ENCODE measurements around the gene OGFRL1.

Gene OGFRL1

GRCh38 chr6:71287038-71287437, 1.6 kb upstream of the OGFRL1 start:
- no peak for DNase-seq (ENCODE audit: low read depth)

DNA sequence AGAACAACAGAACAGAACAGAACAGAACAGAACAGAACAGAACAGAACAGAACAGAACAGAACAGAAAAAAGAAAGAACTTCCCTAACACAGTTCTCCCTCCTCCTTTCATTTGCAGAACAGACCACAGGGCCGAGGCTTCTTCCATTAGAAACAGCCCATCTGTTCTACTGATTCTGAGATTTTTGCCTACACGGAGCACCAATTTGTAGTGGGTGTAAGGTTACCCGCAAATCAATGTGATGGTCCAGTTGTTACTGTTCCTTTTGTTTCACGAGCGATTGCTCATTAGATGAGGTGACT, 734 bp upstream of the OGFRL1 start:
- no peak for DNase-seq (ENCODE audit: low read depth)

DNA sequence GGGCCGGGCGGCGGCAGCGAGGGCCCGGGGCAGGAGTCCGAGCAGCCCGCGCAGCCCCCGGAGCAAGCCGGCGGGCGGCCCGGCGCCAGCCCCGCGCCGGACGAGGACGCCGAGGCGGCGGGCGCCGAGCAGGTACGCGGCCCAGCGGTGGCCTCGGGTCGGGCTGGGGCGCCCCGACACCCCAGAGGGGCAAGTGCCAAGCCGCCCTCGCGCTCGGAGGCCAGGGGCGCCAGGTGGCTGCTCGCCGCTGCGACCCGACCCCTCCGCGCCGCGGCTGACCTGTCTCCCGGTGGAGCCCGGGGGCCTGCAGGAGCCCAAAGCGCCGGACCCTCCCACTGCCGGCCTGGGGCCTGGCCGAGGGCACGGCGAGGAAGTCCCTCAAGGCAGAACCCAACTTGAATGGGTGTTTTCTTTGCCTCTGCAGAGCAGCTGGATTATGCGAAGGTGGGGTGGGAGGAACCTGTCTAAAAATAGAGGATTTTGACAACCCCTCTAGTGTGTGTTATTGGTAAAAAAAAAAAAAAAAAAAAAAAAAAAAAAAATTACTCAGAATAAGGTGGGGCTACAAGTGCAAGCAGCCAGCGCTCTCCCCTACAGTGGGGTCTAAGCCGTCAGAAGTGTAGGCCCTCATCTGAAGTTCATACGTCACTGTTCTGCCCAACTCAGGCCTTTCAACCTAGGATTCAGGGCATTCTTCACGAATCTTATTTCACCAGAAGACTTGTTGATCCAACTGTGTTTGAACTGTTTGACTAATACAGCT, 609 bp downstream of the OGFRL1 start:
- DNase-seq (ENCODE audit: low read depth), result no peak

DNA sequence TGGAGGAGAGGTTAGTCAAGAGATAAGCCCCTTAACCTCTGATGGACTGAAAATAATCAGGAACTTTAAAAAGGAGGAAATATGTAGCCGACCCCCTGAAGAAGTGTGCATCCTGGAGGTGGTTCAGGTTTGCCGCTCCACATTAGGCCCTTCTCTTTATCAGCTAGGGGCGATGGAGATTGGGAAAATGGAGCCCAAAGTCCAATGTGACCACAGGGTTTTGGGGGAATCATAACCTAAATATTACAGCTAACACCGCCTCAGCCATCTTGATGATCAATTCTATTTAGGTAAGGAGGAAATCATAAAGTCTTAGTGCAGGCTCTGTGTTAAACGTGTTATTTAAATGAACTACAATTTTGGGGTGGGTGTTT, 1.2 kb downstream of the OGFRL1 start:
- no peak for DNase-seq (ENCODE audit: low read depth)

DNA sequence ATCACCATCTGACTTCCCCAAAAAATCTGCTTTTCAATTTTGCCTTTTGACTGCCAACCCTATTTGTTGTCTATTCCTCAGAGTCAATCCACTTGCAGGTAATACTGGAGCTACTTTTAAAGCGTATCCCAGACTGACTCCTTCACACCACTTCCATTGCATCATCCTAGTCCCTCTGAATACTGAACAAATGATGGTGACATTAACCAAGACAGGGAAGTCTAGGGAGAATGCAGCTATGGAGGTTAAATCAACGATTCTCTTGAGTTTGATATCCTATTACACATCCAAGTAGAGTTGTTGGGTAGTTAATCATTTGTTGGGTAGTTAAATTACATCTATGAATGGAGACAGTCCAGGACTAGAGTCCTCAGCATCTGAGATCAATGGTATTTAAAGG, 2.0 kb downstream of the OGFRL1 start:
- no peak for DNase-seq (ENCODE audit: low read depth)

GRCh38 chr6:71292001-71292400, 3.4 kb downstream of the OGFRL1 start:
- DNase-seq (ENCODE audit: low read depth), result no peak

DNA sequence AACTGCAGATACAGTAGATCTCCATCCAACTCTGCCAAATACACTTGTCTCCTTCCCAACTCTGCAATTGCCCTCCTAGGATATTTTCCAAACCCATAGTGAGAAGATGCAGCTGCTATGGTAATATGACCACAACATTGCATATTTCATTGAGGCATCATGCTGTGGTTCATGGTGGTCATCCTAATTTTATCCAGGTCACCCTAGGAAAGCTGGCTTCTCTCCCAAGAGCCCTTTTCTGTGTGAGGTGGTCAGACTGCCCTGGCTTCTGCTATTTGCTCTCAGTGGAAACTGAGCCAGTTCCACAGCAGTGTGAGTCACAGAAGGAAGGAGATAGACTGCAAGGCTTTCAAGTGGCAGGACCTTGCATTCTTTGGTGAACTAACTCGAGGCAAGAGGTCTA, 5.5 kb downstream of the OGFRL1 start:
- DNase-seq (ENCODE audit: low read depth), result no peak

DNA sequence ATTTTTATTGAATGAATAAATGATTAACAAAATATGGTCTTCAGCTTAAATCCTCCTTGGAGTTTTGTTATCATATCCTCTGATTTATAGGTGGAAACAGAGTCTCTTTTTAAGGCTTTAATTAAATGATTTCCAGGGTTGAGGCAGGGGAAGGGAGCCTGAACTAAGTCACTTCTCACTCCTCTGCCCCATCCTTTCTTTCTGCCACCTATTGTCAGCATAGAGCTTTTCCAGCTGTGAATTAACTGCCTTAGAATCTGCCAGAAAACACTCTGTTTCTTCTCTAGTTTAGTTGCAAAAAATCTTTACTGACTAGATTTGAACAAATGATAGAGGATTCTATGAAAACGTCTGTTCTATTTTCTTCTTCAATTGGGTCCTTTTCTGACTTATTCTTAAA, 9.8 kb downstream of the OGFRL1 start:
- no peak for DNase-seq (ENCODE audit: low read depth)

DNA sequence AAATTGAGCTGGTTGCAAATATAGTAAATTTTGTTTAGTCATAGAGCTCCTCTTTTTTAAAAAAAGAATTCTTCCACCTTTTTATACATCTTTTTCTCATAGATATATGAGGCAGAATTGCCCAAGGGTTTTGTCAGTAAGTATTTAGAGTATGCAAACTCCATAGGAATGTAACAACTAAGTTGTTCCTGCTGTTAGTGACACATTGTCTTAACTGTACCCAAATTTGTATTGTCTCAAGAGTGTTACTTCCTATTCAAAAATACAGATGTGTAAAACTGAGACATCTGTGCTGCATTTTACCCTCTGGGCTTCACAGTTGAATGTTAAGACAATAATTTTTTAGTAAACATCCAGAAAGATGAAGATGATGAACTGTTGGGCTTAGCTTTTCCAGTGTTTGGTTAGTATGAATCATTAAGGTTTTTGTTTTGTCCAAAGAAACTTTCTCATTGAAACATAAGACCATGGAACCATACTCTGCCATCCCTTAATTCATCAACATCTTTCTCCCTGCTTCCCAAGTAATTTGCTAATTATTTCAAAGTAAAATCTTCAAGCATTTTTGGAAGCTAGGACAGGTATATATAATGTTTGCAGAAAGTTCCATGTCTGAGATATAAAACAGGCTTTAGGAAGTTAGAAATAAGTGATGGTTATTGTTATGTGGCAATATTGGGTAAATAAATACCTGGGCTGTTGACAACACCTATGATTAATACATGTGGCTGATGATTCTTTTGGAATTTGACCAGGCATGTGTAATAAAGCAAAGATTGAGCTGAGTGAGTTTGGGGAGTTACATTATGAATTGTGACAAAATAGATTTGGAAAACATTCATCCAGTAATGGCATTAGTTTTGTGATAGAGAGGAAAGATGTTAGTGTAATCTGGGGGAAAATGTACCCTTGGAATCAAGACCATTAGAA, 11.2 kb downstream of the OGFRL1 start:
- DNase-seq (ENCODE audit: low read depth), result no peak

DNA sequence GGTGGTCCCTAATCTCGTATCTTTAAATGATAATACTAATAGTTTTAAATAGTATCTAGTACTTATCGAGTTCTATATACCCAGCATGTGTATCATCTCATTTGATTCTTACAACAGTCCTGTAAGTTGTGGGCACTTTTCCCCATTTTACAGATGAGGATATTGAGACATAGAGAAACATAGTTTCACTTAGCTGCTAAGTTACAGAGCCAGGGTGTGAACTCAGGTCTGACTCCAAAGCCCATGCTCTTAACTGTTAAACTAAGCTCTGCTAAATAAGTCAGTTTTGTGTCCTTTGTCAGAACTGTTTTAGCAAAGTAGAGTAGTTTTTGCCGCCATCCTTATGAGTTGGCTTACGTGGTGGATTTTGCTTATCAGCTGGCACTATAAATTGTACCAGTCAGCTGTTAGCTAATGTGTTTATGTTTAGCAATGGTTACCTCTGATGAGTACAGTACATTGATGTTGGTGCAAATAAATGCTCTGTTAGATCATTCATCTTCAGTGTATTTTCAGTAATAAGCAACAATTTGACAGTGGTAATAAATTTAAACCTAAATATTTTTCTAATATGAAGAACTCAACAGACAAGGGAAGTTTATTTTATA, 12.1 kb downstream of the OGFRL1 start:
- no peak for DNase-seq (ENCODE audit: low read depth)

DNA sequence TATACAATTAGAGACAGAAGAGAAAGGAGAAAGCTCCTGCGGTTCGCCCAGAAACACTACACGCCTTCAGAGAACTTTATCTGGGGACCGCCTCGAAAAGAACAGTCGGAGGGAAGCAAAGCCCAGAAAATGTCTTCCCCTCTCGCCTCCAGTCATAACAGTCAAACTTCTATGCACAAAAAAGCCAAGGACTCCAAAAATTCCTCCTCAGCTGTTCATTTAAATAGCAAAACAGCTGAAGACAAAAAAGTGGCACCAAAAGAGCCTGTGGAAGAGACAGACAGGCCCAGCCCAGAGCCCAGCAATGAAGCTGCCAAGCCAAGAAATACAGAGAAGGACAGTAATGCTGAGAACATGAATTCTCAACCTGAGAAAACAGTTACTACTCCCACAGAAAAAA, 12.9 kb downstream of the OGFRL1 start:
- DNase-seq (ENCODE audit: low read depth), result no peak

GRCh38 chr6:71309656-71310055, 21.0 kb downstream of the OGFRL1 start:
- no peak for DNase-seq (ENCODE audit: low read depth)

DNA sequence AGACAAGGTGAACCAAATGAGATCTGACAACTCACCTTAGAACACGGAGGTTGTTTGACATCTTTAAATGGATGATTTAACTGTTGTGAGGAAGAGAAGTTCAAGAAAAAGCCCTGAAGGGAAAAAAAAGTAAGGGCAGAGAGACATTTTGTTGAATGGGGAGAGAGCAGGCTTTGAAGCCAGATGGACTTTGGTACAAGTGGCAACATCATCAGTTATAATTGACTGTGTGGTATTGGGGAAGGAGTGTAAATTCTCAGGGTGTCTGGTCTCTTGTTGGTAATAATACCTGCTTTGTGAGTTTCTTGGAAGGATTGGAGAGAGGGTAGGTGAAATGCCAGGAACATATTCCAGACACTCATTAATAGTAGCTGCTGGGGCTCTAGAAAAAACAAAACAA, 21.6 kb downstream of the OGFRL1 start:
- DNase-seq (ENCODE audit: low read depth), result no peak

- DNase-seq (ENCODE audit: low read depth), result no peak
These were observed 23.5 kb downstream of the OGFRL1 start for GRCh38 chr6:71312089-71312488.

DNA sequence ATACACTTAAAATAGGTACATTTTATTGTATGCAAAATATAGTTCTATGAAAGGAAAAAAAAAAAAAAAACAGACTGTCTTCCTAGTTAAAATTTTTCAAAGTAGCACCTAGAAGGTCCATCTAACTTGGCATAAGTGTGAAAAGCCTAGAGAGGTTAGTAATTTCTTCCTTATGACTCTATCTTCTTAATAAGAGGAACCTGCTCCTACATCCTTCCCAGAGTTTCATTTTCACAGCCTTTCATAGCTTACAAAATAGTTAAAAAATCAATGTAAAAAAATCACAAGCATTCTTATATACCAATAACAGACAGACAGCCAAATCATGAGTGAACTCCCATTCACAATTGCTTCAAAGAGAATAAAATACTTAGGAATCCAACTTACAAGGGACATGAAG, 28.8 kb downstream of the OGFRL1 start:
- no peak for DNase-seq (ENCODE audit: low read depth)

GRCh38 chr6:71320041-71320440, 31.4 kb downstream of the OGFRL1 start:
- DNase-seq (ENCODE audit: low read depth), result no peak

- no peak for DNase-seq (ENCODE audit: low read depth)
These were observed 32.7 kb downstream of the OGFRL1 start for GRCh38 chr6:71321314-71321713.

DNA sequence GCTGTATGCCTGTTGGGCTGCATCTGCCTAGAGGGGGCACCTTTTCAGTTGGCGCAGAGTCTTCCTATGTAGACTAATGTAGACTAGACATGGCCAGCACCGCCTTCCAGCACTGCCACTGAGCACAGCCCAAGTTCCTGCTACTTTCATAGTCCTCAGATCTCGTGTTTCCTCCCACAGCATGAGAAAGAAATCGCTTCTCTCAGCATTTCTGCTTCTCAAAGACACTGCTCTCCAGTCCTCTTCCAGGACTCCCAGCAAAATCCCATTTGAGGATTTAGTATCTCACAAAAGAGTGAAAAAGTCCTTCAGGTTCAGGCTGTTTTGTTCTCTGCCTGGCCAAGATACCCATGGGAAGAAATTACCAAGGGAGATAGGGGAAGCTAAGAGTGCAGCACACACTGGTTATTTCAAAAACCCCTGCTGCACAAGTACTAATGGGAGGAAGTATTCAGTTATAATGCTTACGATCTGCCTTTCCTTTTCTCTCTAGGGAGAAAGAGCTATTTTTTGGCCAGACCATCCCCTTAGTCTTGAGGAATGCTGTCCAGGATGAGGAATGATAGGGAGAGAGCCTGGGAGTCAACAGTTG, 35.7 kb downstream of the OGFRL1 start:
- no peak for DNase-seq (ENCODE audit: low read depth)

DNA sequence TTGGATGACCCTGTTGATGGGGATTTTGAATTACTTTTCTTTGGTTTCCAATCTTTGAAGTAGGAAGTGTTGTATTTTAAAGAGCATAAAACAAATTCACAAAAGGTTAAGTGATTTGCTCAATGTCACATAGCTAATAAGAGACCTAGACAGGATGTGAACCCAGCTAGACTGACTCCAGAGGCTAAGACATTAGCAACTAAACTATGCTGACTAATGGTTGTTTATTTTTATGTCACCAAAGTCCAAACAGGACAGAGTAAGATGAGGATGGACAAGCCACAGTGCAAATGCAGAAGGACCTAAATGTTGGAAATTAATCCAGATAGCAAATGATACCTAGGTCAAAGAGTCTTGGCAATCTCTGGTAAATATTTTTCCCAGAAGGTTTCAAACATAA, 38.0 kb downstream of the OGFRL1 start:
- no peak for DNase-seq (ENCODE audit: low read depth)

DNA sequence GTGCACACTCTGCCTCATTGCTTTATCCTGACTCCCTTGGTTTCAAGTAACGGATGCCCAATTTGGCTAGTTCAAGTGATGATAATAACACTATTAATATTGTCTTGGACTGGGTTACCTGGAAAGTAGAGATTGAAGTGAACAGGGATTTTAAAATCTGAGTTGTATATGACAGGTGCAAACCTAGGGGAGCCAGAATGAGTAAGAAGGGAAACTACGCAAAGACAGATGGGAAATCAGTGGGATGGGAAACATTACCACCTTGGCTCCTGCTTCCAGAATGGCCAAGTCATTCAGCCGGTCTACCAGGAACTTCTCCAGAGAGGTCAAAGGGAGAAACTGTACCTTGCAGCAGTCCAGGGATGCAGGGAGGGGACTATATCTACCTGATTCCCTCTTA, 41.9 kb downstream of the OGFRL1 start:
- DNase-seq (ENCODE audit: low read depth), result no peak

GRCh38 chr6:71332012-71332411, 43.4 kb downstream of the OGFRL1 start:
- no peak for DNase-seq (ENCODE audit: low read depth)

GRCh38 chr6:71333050-71333449, 44.4 kb downstream of the OGFRL1 start:
- DNase-seq (ENCODE audit: low read depth), result no peak

GRCh38 chr6:71333697-71334096, 45.1 kb downstream of the OGFRL1 start:
- no peak for DNase-seq (ENCODE audit: low read depth)

All from stimulated activated CD8-positive, alpha-beta memory T cell treated with anti-CD3 and anti-CD28 coated beads, Interleukin-7, amount 100 ng/mL, for 24 hours (primary cell).